ENCODE measurements around the gene CHRNA1.
"Not testable (repeated sequence)": the region's sequence is repeated elsewhere in the genome, so short reads cannot be mapped to it uniquely, and the experiment has no call there.

CHRNA1 gene

GRCh38 chr2:174717273-174717672, 47.0 kb downstream of the CHRNA1 start:
- H3K27ac ChIP-seq (ENCODE audit: low read depth, low read length): no peak overlapping the region
- no peak overlapping the region for H3K4me3 ChIP-seq (ENCODE audit: low read depth, low read length)
- H3K27me3 ChIP-seq (ENCODE audit: insufficient read depth, low read length): peaks cover 3% of the 10 kb centered on the region; the same call in 1 of the 2 replicates
- H3K79me2 ChIP-seq (ENCODE audit: control insufficient read depth, insufficient read depth, low read length, unreplicated experiment): no peaks in the 10 kb centered on the region
- H3K4me1 ChIP-seq (ENCODE audit: control insufficient read depth, insufficient read depth, low read length, unreplicated experiment): no peaks in the 10 kb centered on the region
- no peaks in the 10 kb centered on the region for H3K36me3 ChIP-seq (ENCODE audit: insufficient read depth, low read length)
- H2AFZ ChIP-seq (ENCODE audit: low read length, unreplicated experiment): no peak overlapping the region

- no peaks in the 10 kb centered on the region for H3K79me2 ChIP-seq (ENCODE audit: control insufficient read depth, insufficient read depth, low read length, unreplicated experiment)
- no peaks in the 10 kb centered on the region for H3K27me3 ChIP-seq (ENCODE audit: insufficient read depth, low read length)
- no peak overlapping the region for H3K27ac ChIP-seq (ENCODE audit: low read depth, low read length)
- H3K4me3 ChIP-seq (ENCODE audit: low read depth, low read length): no peak overlapping the region
- no peak overlapping the region for H2AFZ ChIP-seq (ENCODE audit: low read length, unreplicated experiment)
- no peaks in the 10 kb centered on the region for H3K36me3 ChIP-seq (ENCODE audit: insufficient read depth, low read length)
- H3K4me1 ChIP-seq (ENCODE audit: control insufficient read depth, insufficient read depth, low read length, unreplicated experiment): no peaks in the 10 kb centered on the region
Measured at GRCh38 chr2:174716785-174717184, 47.5 kb downstream of the CHRNA1 start.

GRCh38 chr2:174713686-174714085, 50.6 kb downstream of the CHRNA1 start:
- H3K27me3 ChIP-seq (ENCODE audit: insufficient read depth, low read length): no peaks in the 10 kb centered on the region
- no peaks in the 10 kb centered on the region for H3K79me2 ChIP-seq (ENCODE audit: control insufficient read depth, insufficient read depth, low read length, unreplicated experiment)
- no peaks in the 10 kb centered on the region for H3K36me3 ChIP-seq (ENCODE audit: insufficient read depth, low read length)
- H3K4me3 ChIP-seq (ENCODE audit: low read depth, low read length): no peak overlapping the region
- no peak overlapping the region for H3K27ac ChIP-seq (ENCODE audit: low read depth, low read length)
- no peaks in the 10 kb centered on the region for H3K4me1 ChIP-seq (ENCODE audit: control insufficient read depth, insufficient read depth, low read length, unreplicated experiment)
- no peak overlapping the region for H2AFZ ChIP-seq (ENCODE audit: low read length, unreplicated experiment)

- H3K36me3 ChIP-seq (ENCODE audit: insufficient read depth, low read length): no peaks in the 10 kb centered on the region
Measured at GRCh38 chr2:174711206-174711605, 53.1 kb downstream of the CHRNA1 start.

GRCh38 chr2:174709416-174710004, 54.8 kb downstream of the CHRNA1 start:
- H3K36me3 ChIP-seq (ENCODE audit: insufficient read depth, low read length); H3K4me3 ChIP-seq (ENCODE audit: low read depth, low read length); H3K79me2 ChIP-seq (ENCODE audit: control insufficient read depth, insufficient read depth, low read length, unreplicated experiment); H3K27ac ChIP-seq (ENCODE audit: low read depth, low read length); H3K4me1 ChIP-seq (ENCODE audit: control insufficient read depth, insufficient read depth, low read length, unreplicated experiment); H2AFZ ChIP-seq (ENCODE audit: low read length, unreplicated experiment): not testable (repeated sequence)
- H3K27me3 ChIP-seq (ENCODE audit: insufficient read depth, low read length): peaks cover 30% of the 10 kb centered on the region

More at GRCh38 chr2:174711206-174711605, 53.1 kb downstream of the CHRNA1 start:
- Histone ChIP-seq H3K79me2 (ENCODE audit: control insufficient read depth, insufficient read depth, low read length, unreplicated experiment) (no peaks in the 10 kb centered on the region), H3K4me3 (ENCODE audit: low read depth, low read length) (no peak overlapping the region), H3K27me3 (ENCODE audit: insufficient read depth, low read length) (peaks cover 21% of the 10 kb centered on the region), H3K27ac (ENCODE audit: low read depth, low read length) (no peak overlapping the region), H3K4me1 (ENCODE audit: control insufficient read depth, insufficient read depth, low read length, unreplicated experiment) (no peaks in the 10 kb centered on the region), H2AFZ (ENCODE audit: low read length, unreplicated experiment) (no peak overlapping the region)

GRCh38 chr2:174708713-174709112, 55.6 kb downstream of the CHRNA1 start:
- Histone ChIP-seq H2AFZ (ENCODE audit: low read length, unreplicated experiment) (no peak overlapping the region), H3K4me3 (ENCODE audit: low read depth, low read length) (no peak overlapping the region), H3K4me1 (ENCODE audit: control insufficient read depth, insufficient read depth, low read length, unreplicated experiment) (no peaks in the 10 kb centered on the region), H3K27ac (ENCODE audit: low read depth, low read length) (no peak overlapping the region), H3K36me3 (ENCODE audit: insufficient read depth, low read length) (no peaks in the 10 kb centered on the region), H3K79me2 (ENCODE audit: control insufficient read depth, insufficient read depth, low read length, unreplicated experiment) (no peaks in the 10 kb centered on the region), H3K27me3 (ENCODE audit: insufficient read depth, low read length) (peaks cover 36% of the 10 kb centered on the region)

- Histone ChIP-seq H3K4me1 (ENCODE audit: control insufficient read depth, insufficient read depth, low read length, unreplicated experiment) (no peaks in the 10 kb centered on the region), H3K27ac (ENCODE audit: low read depth, low read length) (no peak overlapping the region)
Measured at GRCh38 chr2:174705321-174705720, 59.0 kb downstream of the CHRNA1 start.

GRCh38 chr2:174704642-174705041, 59.6 kb downstream of the CHRNA1 start:
- no peak overlapping the region for H3K27ac ChIP-seq (ENCODE audit: low read depth, low read length)
- H3K79me2 ChIP-seq (ENCODE audit: control insufficient read depth, insufficient read depth, low read length, unreplicated experiment): no peaks in the 10 kb centered on the region
- no peaks in the 10 kb centered on the region for H3K4me1 ChIP-seq (ENCODE audit: control insufficient read depth, insufficient read depth, low read length, unreplicated experiment)
- peaks cover 36% of the 10 kb centered on the region for H3K27me3 ChIP-seq (ENCODE audit: insufficient read depth, low read length)
- no peaks in the 10 kb centered on the region for H3K36me3 ChIP-seq (ENCODE audit: insufficient read depth, low read length)
- H3K4me3 ChIP-seq (ENCODE audit: low read depth, low read length): no peak overlapping the region
- no peak overlapping the region for H2AFZ ChIP-seq (ENCODE audit: low read length, unreplicated experiment)

More at GRCh38 chr2:174705321-174705720, 59.0 kb downstream of the CHRNA1 start:
- H3K4me3 ChIP-seq (ENCODE audit: low read depth, low read length): no peak overlapping the region
- H2AFZ ChIP-seq (ENCODE audit: low read length, unreplicated experiment): no peak overlapping the region
- H3K79me2 ChIP-seq (ENCODE audit: control insufficient read depth, insufficient read depth, low read length, unreplicated experiment): no peaks in the 10 kb centered on the region
- peaks cover 36% of the 10 kb centered on the region for H3K27me3 ChIP-seq (ENCODE audit: insufficient read depth, low read length)
- H3K36me3 ChIP-seq (ENCODE audit: insufficient read depth, low read length): no peaks in the 10 kb centered on the region

- H3K4me3 ChIP-seq (ENCODE audit: low read depth, low read length): no peak overlapping the region
- H2AFZ ChIP-seq (ENCODE audit: low read length, unreplicated experiment): no peak overlapping the region
- H3K4me1 ChIP-seq (ENCODE audit: control insufficient read depth, insufficient read depth, low read length, unreplicated experiment): no peaks in the 10 kb centered on the region
- no peaks in the 10 kb centered on the region for H3K79me2 ChIP-seq (ENCODE audit: control insufficient read depth, insufficient read depth, low read length, unreplicated experiment)
- H3K27me3 ChIP-seq (ENCODE audit: insufficient read depth, low read length): peaks cover 36% of the 10 kb centered on the region
- H3K36me3 ChIP-seq (ENCODE audit: insufficient read depth, low read length): no peaks in the 10 kb centered on the region
- no peak overlapping the region for H3K27ac ChIP-seq (ENCODE audit: low read depth, low read length)
Measured at GRCh38 chr2:174704061-174704460, 60.2 kb downstream of the CHRNA1 start.

- Histone ChIP-seq H3K27me3 (ENCODE audit: insufficient read depth, low read length) (peaks cover 36% of the 10 kb centered on the region), H3K4me3 (ENCODE audit: low read depth, low read length) (no peak overlapping the region), H3K27ac (ENCODE audit: low read depth, low read length) (no peak overlapping the region), H3K79me2 (ENCODE audit: control insufficient read depth, insufficient read depth, low read length, unreplicated experiment) (no peaks in the 10 kb centered on the region), H3K36me3 (ENCODE audit: insufficient read depth, low read length) (no peaks in the 10 kb centered on the region), H2AFZ (ENCODE audit: low read length, unreplicated experiment) (no peak overlapping the region), H3K4me1 (ENCODE audit: control insufficient read depth, insufficient read depth, low read length, unreplicated experiment) (no peaks in the 10 kb centered on the region)
Measured at GRCh38 chr2:174703430-174703829, 60.8 kb downstream of the CHRNA1 start.

- H3K27ac ChIP-seq (ENCODE audit: low read depth, low read length): no peak overlapping the region
- no peak overlapping the region for H2AFZ ChIP-seq (ENCODE audit: low read length, unreplicated experiment)
- H3K79me2 ChIP-seq (ENCODE audit: control insufficient read depth, insufficient read depth, low read length, unreplicated experiment): no peaks in the 10 kb centered on the region
- no peak overlapping the region for H3K4me3 ChIP-seq (ENCODE audit: low read depth, low read length)
- no peaks in the 10 kb centered on the region for H3K4me1 ChIP-seq (ENCODE audit: control insufficient read depth, insufficient read depth, low read length, unreplicated experiment)
- no peaks in the 10 kb centered on the region for H3K36me3 ChIP-seq (ENCODE audit: insufficient read depth, low read length)
- peaks cover 27% of the 10 kb centered on the region for H3K27me3 ChIP-seq (ENCODE audit: insufficient read depth, low read length)
Measured at GRCh38 chr2:174702541-174702940, 61.7 kb downstream of the CHRNA1 start.

Data from ACC112 (cell line).